GM19239 (cell line): ENCODE data around the gene IQGAP1.
A peak's percentile ranks its signal among the peaks of the same experiment; 100 is the strongest.
"Not testable (repeated sequence)": the region's sequence is repeated elsewhere in the genome, so short reads cannot be mapped to it uniquely, and the experiment has no call there.

ENCODE experiments used
- DNase-seq: peaks from one replicate; pipeline ENCODE4 v3.0.0; 2011; ENCODE audit warnings: low spot score; ENCODE audit not compliant: insufficient read length
- FAIRE-seq: peaks from 2 replicates; lab custom pipeline; 2011; peaks lifted over from hg19 to GRCh38; lab: Jason Lieb, UNC

IQGAP1 gene, protein sequence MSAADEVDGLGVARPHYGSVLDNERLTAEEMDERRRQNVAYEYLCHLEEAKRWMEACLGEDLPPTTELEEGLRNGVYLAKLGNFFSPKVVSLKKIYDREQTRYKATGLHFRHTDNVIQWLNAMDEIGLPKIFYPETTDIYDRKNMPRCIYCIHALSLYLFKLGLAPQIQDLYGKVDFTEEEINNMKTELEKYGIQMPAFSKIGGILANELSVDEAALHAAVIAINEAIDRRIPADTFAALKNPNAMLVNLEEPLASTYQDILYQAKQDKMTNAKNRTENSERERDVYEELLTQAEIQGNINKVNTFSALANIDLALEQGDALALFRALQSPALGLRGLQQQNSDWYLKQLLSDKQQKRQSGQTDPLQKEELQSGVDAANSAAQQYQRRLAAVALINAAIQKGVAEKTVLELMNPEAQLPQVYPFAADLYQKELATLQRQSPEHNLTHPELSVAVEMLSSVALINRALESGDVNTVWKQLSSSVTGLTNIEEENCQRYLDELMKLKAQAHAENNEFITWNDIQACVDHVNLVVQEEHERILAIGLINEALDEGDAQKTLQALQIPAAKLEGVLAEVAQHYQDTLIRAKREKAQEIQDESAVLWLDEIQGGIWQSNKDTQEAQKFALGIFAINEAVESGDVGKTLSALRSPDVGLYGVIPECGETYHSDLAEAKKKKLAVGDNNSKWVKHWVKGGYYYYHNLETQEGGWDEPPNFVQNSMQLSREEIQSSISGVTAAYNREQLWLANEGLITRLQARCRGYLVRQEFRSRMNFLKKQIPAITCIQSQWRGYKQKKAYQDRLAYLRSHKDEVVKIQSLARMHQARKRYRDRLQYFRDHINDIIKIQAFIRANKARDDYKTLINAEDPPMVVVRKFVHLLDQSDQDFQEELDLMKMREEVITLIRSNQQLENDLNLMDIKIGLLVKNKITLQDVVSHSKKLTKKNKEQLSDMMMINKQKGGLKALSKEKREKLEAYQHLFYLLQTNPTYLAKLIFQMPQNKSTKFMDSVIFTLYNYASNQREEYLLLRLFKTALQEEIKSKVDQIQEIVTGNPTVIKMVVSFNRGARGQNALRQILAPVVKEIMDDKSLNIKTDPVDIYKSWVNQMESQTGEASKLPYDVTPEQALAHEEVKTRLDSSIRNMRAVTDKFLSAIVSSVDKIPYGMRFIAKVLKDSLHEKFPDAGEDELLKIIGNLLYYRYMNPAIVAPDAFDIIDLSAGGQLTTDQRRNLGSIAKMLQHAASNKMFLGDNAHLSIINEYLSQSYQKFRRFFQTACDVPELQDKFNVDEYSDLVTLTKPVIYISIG (N-terminal part only)

GRCh38 chr15:90387534-90388461 lies at the start of gene IQGAP1:
Gene IQGAP1 (plus strand): TSS chr15:90388242. CDS start chr15:90388342, 100 bp downstream.
- DNase-seq (peak; percentile 95), FAIRE-seq (peak; percentile 90)

DNA sequence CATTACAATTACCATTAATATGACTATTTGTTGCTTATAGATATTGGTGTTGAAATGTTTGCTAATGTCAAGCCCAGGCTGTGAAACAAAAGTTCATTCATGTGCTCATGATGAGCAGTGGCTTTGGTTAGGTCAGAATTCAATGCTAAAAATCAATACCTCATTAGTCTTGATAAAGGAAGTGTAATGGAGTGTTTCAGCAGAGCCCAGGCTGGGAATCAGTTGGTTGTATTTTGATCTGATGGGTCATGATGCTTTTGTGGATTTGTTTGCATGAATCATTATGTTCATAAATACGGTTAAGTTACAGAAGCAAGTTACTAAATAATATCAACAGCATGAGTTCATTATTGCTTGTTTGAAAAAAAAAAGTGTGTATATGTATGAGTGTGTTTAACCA lies 49.5 kb upstream of the IQGAP1 start:
- DNase-seq: no peak
- FAIRE-seq: no peak

DNA sequence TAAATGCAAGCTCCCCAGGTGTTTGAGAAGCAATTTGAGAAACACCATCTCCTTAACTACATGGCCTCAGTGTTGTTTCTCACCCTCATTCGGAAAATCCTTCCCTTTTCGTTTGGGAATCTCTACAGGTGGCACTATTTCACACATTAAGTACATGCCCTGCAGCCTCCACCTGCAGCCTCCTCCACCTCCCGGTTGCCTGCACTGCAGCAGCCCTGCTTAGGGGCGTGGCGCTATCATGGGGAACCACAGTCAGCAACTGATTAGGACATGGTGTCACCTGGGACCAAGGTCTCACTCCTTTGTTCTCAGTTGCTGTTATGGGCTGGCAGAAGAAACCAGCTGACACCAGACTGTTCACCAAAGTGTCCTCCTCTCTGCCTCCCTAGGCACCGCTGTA lies 47.7 kb upstream of the IQGAP1 start:
- DNase-seq (no peak), FAIRE-seq (no peak)

DNA sequence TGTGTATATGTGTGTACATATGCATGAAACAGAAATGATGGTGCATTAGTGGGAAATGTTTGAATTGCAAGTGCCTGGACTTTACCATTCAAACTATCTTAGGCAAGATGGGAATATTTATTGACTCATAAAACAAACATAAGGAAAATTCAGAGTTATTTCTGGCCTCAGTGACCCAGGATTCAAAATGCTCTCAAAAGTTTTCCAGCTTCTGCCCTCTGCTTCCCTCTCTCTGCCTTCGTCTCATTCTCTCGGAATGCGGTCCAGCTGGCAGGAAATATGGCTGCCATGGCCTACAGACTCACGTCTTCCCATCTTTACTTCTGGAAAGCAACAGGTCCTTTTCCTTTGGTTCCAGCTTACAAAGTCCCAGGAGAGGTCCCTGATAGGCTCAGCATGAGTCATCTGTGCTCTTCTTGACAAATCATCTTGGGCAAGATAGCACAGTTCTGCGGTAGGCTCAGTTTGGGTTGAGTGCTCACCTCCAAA lies 44.7 kb upstream of the IQGAP1 start:
- DNase-seq (no peak), FAIRE-seq (no peak)

DNA sequence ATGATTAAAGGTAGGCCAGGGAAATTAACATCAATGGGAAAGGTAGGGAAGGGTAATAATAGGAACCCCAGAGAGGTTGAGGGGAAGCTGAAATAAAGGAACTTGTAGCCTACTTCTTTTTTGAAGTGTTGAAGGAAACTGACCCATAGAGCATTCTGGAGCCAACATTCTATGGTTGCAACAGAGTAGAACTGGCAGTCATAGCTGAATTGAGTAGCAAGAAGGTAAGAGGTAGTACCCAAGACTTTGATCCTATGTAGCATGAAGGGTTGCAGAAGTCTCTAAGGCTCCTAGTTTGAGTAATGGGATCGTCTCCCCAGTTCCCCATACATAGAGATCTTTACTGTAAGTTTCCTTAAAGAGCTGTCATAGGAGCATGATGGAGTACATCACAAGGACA lies 43.4 kb upstream of the IQGAP1 start:
- FAIRE-seq (no peak), DNase-seq (no peak)

- FAIRE-seq (no peak), DNase-seq (no peak)
Observed at GRCh38 chr15:90345857-90346256, 42.2 kb upstream of the IQGAP1 start.

DNA sequence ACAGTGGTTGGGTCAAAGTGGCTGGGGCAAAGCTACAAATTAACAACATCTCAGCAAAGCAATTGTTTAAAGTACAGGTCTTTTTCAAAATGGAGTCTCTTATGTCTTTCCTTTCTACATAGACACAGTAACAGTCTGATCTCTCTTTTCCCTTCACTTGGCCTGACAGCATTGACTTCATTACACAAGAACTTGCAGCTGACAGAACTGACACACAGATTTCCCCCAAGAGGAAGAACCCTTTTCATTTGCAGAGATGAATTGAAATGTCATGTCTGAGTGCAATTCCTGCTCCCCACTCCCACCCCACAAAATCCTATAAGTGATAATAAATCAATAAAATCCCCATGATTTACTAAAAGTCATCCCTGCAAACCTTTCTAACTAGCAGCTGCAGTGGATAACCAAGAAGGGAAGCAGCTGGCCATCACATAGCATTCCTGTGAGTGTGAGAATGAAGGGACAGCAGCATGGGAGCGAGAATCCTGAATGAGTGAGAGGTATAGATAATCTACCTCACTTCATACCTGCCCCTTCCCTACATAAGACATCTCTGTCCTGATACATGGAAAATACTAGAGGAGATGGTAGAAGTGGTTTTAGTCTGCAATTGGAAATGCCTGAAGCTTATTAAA lies 40.5 kb upstream of the IQGAP1 start:
- not testable (repeated sequence) for FAIRE-seq

DNA sequence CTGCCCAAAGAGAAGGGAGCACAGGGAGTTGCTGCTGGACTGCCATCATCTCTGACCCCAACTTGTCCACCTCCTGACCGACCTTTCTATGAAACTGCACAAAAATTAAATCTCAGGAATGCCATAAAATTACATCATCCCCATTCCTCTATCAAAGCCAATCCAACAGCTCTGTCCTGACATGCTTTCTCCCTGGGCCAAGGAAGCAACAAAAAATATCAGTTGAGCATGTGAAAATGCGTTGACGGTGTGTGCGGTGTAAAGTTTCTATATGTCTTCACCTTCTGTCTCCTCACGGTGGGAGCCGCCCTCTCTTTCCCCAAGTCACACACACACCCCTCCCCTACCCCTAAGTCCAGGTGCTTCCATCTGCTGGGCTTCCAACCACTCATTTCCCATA lies 39.6 kb upstream of the IQGAP1 start:
- no peak for FAIRE-seq
- no peak for DNase-seq

More for the DNA sequence above, 40.5 kb upstream of the IQGAP1 start:
- DNase-seq: not testable (repeated sequence)

DNA sequence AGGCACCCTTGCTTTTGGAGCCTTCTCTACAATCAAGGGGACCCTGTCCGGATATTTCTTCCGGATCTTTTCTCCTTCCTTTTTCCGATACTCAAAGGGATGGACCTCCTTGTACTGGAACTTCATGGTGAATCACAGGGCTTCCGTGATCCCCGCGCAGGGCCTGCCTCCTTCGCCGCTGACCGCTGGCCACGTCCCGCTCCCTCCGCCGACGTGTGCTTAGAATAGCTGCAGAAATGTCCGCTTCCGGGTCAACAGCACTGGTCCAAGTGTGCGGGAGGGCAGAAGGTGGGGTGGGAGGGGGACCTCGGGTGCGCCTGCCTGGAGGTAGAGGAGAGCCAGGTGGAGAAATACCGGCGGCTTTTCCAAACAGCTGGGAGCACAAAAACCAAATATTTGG lies 39.0 kb upstream of the IQGAP1 start:
- no peak for FAIRE-seq
- DNase-seq: no peak

GRCh38 chr15:90349821-90350220 lies 38.2 kb upstream of the IQGAP1 start:
- DNase-seq: no peak
- no peak for FAIRE-seq

- no peak for FAIRE-seq
- no peak for DNase-seq
Observed at GRCh38 chr15:90351479-90352106, 36.4 kb upstream of the IQGAP1 start.

GRCh38 chr15:90352107-90352893 lies 35.7 kb upstream of the IQGAP1 start, which contains the start of gene ZNF774:
Gene ZNF774 (plus strand): TSS chr15:90352284. CDS start chr15:90354661, 2,377 bp downstream.
- FAIRE-seq (peak; percentile 99), DNase-seq (peak; percentile 98)

GRCh38 chr15:90354986-90355385 lies 33.1 kb upstream of the IQGAP1 start:
- DNase-seq (no peak), FAIRE-seq (no peak)

DNA sequence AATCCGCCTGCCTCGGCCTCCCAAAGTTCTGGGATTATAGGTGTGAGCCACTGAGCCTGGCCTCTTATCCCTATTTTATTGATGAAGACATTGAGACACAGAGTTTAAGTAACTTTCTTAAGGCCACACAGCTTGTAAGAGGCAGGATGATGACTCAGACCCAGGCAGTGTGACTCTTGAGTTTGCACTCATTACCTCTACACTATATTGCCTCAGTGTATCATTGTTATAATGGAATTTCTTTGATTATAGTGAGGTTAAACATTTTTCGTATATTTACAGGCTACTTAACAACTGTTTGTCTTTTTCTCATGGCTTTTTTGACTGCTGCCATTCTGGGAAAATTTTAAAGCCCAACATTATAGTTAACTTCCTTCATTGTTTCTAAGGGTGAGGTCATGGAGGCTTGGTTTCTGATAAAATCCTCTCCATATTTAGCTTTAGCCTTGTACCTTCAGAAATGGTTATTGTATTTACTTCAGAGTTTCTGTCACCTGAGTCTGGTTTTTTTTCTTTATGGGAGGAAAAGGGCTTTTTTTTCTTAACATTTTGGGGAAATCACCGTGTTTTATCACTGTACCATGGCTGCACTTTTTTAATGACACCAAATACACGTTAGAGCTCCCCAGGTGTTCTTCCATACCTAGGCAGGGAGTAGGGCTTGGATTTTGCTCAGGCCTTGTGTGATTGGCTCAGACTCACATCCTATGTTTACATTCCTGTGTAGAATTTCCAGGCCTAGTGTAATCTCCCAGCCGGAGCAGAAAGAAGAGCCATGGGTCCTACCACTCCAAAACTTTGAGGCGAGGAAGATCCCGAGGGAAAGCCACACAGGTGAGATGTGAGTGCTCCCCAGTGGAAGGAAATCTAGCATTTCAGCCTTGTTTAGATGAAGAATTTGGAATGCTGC lies 29.7 kb upstream of the IQGAP1 start:
- DNase-seq: no peak
- FAIRE-seq: no peak

DNA sequence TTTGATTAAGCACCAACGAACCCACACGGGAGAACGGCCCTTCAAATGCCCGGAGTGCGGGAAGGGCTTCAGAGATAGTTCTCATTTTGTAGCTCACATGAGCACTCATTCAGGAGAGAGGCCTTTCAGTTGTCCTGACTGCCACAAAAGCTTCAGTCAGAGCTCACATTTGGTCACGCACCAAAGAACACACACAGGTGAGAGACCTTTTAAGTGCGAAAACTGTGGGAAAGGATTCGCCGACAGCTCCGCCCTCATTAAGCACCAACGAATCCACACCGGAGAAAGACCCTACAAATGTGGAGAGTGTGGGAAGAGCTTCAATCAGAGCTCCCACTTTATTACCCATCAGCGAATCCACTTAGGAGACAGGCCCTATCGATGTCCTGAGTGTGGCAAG lies 27.3 kb upstream of the IQGAP1 start:
- no peak for FAIRE-seq
- no peak for DNase-seq

- no peak for FAIRE-seq
- no peak for DNase-seq
Observed at GRCh38 chr15:90362936-90363212, 25.2 kb upstream of the IQGAP1 start.

DNA sequence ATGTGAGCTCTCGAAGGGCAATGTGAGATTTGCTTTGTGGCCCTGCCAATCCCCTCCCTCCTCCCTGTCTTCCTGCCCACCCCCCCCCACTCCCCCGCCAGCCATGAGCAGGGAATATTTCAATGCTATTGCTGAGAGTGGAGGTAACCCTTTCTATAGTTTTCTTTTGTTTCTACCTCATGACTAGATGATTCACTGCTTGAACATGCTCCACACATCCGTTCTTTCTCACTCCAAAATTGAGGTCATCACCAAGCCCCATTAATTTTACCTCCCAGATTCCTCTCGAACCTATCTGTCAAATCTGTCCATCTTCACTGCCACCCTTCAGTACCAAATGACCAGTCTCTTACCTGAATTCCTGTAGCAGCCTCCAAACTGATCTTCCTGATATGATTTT lies 23.8 kb upstream of the IQGAP1 start:
- no peak for DNase-seq
- no peak for FAIRE-seq
